HG03439 (cell line): Measurements from ENCODE around the gene CRTAC1.

ENCODE experiments used
- ATAC-seq: cut with Tn5 transposase; IDR thresholded peaks from one replicate; pipeline ENCODE4 v1.9.1; 2021; ENCODE audit warnings: mild to moderate bottlenecking, moderate library complexity; ENCODE audit not compliant: unreplicated experiment

Gene CRTAC1, protein sequence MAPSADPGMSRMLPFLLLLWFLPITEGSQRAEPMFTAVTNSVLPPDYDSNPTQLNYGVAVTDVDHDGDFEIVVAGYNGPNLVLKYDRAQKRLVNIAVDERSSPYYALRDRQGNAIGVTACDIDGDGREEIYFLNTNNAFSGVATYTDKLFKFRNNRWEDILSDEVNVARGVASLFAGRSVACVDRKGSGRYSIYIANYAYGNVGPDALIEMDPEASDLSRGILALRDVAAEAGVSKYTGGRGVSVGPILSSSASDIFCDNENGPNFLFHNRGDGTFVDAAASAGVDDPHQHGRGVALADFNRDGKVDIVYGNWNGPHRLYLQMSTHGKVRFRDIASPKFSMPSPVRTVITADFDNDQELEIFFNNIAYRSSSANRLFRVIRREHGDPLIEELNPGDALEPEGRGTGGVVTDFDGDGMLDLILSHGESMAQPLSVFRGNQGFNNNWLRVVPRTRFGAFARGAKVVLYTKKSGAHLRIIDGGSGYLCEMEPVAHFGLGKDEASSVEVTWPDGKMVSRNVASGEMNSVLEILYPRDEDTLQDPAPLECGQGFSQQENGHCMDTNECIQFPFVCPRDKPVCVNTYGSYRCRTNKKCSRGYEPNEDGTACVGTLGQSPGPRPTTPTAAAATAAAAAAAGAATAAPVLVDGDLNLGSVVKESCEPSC

DNA sequence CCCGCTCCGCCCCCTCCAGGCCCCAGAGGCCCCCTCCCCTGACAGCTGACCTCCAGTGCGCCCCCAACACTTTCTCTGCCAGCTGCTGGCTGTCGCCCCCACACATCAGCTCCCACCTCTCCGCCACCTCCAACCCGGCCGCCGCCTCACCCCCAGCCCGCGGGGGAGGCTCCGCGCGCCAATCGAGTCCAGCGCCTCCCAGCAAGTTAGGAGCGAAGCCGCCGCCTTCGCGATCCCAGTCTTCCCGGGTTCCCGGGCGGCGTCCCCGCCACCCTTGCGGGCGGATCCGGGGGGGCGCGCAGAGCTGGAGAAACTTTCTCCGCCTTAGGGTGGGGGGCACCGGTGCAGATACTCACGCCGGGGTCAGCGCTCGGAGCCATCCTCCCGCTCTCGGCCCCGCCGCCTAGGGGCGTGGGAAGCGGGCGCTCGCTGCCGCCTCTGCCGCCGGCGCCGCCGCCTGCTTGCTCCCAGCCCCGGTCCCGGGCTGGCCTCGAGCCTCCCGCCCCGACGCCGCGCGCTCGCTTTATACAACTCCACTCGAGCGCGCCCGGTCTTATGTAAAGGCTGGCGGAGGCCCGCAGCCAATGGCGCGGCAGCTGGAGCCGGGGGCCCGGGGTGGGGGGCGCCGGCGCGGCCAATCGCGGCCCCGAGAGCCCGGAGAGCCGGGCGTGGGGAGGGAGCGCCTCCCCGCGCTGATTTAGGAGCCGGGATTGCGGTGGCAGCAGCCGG is at the start of gene CRTAC1:
Gene CRTAC1, minus strand, starts transcription at position 529 of the 729 bp plus-strand sequence. Its CDS starts 149 bp downstream, at position 380.
- no peak for ATAC-seq

DNA sequence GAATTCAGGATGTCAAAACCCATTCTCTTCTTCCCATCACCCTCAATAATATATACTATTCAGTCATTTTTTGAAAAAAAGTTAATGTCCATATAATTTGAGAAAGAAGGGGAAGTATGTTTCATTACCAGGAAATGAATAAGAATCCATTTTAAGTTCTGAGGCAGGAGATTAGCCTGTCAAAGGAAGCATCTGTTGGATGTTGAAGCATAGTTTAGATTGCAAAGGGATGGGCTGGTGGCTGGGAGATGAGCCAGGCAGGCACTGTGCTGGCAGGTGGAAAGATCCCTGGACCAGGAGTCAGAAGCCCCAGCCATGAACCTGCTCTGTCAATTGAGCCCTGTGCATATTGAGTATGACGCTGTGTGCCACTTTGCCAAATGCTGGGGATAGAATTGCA is 48.4 kb upstream of the CRTAC1 start:
- ATAC-seq: no peak

DNA sequence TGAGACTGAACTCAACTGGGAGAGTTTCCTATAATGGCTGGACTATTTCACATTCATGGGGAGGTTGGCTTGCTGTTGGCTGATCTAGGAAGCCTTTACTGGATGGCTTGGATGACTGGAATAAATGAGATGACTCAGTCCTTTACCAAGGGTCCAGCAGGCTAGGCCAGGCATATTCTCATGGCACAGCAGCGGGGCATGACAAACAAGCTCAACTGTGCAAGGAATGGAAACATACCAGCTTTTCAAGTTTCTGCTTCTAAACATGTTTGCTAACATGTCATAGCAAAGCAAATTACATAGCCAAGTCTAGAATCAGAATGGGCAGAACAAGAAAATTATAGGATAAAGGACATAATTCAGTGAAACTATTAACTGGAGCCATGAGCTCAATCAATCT is 46.8 kb upstream of the CRTAC1 start:
- no peak for ATAC-seq

DNA sequence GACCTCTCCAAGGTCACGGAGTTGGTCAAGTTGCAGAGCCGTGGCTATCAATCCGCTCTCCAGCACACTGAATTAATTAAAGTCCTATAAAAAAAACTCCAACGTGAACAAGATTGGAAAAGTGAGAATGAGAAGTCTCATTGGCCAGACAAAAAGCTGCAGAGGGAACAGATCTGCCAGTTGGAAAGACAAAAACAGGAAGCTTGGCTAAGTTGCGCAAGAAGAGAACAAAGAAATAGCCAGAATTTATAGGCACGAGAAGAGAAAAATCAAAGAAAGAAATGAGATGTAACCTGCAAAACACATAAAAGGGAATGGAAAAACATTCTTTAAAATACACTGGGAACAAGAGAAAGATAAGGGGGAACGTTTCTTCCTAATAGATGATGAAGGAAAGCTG is 45.7 kb upstream of the CRTAC1 start:
- ATAC-seq: no peak

DNA sequence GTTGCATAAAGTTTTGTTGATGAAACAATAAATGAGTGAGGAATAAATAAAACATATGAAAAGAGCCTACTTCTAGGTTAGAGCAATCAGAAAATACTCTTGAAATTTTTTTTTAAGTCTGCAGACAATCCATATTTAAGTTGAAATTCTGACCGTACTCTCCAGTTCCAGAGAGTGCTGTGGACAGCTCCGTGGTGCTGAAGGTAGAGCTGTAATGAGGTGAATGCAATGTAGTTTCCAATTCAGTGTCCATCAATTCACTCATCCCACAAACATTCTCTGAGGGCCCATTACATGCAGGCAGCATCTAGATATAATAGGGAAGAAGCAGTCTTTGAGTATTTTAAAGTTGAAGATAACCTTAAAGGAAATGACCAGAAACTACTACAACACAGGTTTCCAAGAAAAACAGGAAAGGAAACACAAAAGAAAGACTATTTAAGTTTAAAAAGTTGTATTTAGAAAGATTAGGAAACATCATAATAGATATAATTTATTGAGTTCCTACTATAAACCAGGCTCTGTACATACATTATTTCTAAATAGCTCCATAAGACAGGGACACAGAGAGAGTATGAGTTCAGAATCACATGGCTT is 44.0 kb upstream of the CRTAC1 start:
- no peak for ATAC-seq

DNA sequence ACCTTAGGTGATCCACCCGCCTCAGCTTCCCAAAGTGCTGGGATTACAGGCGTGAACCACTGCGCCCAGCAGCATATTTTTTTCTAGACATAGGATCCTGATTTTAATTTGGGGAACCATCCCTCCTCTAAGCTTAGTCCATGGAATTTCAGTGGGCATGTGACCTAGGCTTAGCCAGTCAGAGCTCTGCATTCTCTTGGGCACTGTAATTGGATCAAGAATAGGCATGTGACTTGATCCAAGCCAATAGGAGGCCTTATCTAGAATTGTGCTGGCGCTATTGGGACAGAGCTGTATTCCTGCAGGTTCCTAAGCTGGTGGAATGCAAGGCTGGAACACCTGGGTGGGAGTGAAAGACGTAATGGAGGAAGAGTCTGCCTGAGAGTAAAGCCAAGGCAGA is 36.7 kb upstream of the CRTAC1 start:
- ATAC-seq: no peak

DNA sequence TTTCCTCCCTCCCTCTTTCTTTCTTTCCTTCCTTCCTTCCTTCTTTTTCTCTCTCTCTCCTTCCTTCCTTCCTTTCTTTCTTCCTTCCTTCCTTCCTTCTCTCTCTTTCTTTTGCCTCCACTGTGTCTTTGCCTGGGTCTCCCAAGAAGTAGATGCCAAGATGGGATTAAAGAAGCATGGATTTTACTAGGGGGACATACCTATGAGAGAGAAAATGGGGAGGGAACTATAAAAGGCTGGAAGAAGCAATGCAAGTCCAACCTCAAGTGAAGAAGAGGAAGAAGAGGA is 33.3 kb upstream of the CRTAC1 start:
- ATAC-seq: no peak

DNA sequence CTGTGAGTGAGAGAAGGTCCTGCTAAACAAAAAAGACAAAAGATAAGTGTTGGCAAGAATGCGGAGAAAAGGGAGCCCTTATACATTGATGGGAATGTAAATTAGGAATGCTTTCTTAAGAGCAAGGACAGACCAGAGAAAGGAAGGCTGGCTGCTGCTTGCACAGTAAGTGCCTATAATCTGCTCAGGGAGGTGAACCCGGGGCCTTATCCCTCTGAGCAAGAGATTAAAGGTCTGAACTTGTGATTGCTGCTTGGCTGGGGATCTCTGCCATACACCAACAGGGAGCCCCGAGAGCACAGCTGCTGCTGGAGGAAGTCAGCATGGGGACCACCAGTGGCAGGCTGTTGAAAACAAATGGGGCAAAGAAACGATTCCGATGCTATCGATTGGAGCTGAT is 32.0 kb upstream of the CRTAC1 start:
- no peak for ATAC-seq

DNA sequence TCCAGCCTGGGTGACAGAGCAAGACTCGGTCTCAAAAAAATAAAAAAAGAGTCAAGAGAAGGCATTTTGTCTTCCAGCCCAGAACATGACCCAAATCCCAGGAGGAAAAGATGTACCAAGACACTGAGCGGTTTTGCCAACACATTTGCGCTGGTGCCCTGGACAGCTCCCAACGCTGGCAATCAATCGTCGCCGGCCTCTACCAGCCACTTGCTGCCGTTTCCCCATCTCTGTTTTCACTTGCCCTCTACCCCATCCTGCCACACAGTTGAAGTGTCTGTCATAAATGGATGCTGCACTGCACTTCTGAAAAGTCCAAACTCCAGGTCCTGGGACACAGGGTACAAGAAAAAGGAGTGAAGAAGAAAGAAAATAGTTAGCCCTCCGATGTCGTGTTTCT is 29.7 kb upstream of the CRTAC1 start:
- ATAC-seq: no peak

DNA sequence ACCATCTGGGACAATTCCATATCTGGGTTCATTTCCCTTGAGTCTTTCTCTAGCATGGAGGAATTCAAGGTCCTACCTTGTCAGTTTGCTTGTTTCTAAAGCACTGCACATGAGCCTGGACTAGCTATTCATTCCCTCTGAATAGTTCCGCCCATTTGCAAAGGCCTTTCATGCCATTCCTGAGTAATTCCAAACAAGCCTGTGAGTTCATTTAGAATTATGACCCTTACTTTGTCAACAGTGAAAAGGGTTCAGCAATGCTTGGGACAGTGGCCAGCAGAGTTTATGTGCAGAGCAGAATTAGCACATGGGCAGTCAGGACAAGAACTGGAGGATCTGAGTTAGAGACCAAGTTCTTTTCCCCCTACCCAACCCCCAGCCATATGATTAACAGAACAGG is 27.9 kb upstream of the CRTAC1 start:
- no peak for ATAC-seq

DNA sequence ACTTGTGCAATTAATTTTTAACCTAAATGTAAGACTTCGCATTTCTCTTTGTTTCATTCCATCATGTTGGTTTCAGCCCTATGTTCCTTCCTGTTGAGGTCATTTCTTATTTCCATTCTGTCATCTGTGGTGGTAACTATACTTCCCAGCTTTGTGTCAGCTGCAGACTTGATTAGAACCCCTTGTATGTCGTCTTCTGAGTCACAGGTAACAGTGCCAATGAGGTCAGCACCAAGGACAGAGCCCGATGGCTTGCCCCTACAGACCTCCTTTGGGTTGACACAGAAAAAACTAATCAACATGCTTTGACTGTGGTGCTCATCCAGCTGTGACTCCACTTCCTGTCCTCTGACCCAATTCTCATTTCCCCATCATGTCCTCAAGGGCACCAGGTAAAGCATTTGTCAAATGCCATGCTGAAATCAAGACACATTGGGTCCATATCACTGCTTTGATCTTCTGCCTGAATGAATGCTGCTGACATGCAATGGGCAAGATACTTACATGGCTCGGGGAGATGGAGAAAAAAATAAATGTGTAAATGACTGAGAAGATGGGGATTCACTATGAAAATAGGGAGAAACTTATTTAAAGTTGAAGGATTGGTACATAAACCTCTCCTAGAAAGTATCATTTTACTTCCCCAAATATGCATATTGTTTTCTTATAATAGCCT is 25.6 kb upstream of the CRTAC1 start:
- no peak for ATAC-seq

DNA sequence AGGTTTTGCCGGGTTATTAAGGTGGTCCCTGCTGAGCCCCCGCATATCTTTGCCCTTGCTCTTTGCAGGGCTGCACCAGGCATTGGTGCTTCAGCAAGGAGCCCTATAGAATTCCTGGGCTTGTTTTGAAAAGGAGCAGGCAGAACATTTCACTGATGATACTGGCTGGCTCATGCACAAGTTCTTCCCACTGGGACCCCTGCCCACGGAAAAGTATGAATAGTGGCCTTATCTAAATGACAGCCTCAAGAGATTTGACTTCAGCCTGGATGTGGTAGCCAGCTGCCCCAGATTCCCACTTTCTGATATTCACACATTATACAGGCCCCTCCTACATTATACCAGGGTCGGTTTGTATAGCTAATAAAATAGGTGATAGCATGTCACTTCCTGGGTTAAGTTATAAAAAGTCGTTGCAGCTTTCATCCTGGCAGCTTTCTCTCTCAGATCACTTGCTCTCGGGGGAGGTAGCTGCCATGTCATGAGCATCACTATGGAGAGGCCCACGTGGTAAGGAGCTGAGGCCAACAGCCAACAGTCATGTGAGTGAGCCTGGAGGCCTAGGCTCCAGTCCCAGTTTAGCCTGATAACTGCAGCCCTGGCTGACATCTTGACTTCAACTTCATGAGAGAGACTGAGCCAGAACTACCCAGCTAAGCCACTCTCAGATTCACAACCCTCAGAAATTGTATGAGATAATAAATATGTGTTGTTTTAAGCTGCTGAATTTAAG is 16.8 kb upstream of the CRTAC1 start:
- no peak for ATAC-seq

DNA sequence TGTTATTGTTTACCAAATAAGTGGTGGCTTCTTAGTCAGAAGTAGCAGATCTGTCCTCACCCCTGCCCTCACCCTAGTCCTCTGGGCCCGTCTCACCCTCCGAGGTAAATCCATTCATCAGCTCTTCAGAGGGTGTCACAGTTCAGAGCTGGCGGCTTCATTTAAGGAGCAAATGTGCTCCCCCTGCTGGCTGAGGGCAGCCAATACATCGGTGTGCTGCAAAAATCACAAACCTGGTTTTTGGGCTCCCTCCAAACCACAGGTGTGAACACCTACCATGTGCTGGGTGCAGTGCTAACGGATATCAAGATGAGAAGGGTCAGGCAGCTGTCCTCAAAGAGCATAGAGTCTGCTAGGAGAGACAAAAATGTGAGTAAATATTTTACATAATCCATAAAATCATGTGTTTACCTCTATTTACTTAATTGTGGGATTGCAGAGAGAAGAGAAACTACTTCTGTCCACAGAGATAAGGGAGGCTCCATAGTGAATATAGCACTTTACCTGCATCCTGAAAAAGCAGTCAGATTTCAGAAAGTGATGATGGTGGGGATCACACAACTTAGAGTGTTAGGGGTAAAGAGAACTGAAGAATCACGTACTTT is 15.5 kb upstream of the CRTAC1 start:
- peak; percentile 67 for ATAC-seq

DNA sequence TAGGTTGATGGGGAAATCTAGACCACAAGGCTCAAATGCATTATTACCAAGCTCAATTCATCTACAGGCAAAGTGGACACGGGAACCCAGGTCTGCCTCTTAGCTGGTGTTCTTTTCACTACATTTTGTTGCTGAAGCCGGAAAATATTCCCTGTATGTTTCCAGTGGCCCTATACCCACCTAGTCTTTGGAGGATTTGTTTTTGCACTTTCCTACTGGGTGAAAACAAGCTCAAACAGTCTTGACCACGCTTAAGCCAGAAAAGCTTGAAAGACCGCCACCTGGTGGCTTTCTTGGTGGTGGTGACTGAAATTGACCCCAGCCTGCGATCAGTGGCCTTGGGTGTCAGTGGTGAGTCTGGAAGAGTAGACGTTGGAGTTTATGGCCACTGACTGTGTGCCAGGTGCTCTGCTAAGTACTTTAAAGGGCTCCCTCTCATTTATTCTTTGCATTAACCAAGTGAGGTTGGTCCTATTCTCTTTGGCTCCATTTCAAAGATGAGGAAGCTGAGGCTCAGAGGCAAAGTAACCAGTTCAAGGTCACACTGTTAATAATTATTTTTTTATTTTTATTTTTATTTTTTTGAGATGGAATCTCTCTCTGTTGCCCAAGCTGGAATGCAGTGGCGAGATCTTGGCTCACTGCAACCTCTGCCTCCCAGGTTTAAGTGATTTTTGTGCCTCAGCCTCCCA is 11.1 kb upstream of the CRTAC1 start:
- ATAC-seq: no peak

DNA sequence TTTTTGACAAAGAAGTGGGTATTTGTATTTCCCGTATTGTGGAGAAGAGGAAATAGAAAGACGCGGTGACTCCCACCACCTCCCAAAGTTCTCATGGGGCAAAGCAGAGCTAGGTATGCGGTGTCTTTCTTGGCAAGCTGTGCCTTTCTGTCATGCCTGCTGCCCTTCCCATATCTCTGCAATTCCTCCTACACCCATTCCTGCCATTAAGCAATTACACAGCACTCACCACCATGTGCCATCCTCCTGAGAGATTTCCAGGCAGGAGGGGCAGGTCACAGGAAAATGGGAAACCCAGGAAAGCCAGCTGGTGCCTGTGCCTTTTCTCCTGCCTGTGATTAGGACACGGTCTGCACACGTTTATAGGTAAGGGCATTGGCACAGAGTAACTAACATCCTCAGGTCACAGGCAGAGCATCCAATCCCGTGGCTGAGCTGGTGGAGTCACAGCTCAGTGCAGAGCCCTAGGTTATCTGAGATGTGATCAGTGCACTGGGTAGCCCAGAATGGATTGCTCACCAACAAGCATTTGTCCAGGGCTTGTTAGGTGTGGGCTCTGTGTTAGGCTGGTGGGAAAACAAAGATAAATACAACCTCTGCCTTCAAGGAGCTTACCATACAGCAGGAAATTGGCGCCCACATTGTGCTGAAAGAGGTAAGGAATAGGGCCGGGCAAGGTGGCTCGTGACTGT is 9.4 kb upstream of the CRTAC1 start:
- no peak for ATAC-seq

DNA sequence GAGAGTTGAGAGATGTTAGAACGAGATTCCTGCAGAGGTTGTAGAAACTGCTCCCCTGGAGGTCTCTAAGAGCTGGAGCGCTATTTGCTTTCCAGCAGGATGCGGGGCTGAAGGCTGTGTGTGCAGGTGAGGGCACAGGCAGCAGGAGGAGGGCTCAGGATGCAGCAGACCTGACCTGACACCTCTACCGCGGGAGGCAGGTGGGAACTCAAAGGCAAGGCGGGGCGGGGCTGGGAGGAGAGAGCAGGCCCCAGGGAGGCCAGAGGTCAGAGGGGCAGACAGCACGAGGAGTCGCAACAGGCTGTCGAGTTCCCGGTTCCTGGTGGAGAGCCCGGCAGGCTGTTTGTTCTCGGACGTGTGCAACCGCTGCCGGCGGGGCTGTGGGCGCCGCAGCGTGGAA is 7.9 kb upstream of the CRTAC1 start:
- no peak for ATAC-seq

DNA sequence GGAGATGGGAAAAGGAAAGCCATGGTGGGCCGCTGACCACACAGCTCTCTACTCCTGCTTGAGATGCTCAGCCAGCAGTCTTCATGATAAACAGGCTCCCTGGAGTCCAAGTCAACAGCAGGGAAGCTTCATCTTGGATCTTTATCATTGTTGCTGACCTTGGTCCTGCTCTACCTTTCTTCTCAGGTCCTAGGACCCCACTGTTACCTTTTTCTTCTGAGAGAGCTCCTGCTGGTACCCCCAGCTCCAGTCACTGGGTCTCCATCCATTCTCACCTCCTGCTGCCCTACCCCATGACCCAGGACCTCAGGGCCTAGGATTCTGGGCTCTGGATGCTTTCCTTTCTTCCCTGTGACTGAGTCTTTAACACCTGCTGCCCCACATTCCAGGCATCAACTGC is 5.2 kb upstream of the CRTAC1 start:
- no peak for ATAC-seq

DNA sequence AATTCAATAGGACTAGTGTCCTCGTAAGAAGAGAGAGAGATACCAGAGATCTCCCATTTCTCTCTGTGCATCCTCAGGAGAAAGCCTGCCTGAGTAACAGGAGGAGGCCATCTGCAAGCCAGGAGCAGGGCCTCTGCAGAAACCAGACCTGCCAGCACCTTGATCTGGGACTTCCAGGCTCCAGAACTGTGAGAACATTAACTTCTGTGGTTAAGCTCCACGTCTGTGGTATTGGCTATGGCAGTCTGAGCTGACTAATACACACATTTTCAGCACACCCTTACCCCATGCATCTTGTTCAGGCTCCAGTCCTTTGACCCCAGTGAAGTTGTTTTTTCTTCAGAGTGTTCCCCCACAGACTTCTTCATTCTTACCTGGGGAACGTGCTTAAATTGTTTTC is 3.1 kb upstream of the CRTAC1 start:
- no peak for ATAC-seq

DNA sequence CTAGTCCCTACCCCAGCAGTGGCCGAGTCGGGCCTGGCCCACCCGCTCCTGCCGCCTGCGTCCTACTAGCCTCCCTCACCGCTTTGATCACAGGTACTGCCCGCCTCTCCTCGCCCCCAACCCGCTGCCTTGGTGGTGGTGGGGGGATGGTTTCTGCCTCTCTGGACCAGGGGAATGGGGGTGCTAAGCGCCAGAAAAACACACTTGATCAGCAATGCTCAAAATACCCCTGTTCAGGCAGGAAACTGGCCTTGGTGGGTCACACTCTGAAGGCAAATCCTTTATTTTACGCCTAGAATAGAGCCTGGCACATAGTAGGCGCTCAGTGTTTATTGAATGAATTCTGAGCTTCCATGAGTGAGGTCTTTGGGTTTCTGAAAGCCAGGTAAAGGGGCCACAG is 1.0 kb upstream of the CRTAC1 start:
- ATAC-seq: no peak
